ENCODE measurements around the gene VCPKMT.

- TF ChIP-seq GATA3 (IDR thresholded peaks at IDR 0.05; ENCODE audit: low read depth, low read length): no peak
- TF ChIP-seq GATA2 (IDR thresholded peaks at IDR 0.05; ENCODE audit: low read depth, low read length): no peak
These were observed 5.9 kb upstream of the VCPKMT start for GRCh38 chr14:50122291-50122690.
